ENCODE measurements around the gene SNAPIN.

Gene SNAPIN

DNA sequence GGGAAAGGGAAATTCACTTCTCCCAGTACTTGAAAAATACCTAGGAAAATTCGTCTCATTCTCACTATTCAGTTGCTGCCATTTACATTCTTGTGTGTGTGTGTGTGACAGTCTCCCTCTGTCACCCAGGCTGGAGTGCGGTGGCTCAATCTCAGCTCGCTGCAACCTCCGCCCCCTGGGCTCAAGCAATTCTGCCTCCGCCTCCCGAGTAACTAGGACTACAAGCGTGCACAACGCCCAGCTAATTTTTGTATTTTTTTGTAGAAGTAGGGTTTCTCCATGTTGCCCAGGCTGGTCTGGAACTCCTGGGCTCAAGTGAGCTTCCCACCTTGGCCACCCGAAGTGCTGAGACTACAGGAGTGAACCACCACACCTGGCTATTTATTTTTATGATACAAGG is 1.2 kb downstream of the SNAPIN start:
- peak overlapping the region; percentile 79; the same call in 1 of the 2 replicates for H3K9ac ChIP-seq (ENCODE audit: low read length)
- peaks cover 18% of the 10 kb centered on the region for H3K36me3 ChIP-seq (replicated peaks; ENCODE audit: insufficient read depth, low read length)
- H3K4me2 ChIP-seq (ENCODE audit: low read depth, low read length), result peak overlapping the region; percentile 83
- 0 out of 2 replicates have a peak, but pooled peaks cover 6% of the 10 kb centered on the region for H3K4me1 ChIP-seq (ENCODE audit: low read length)
- H3F3A ChIP-seq (ENCODE audit: insufficient read depth, low read length), result peaks cover 30% of the 10 kb centered on the region
- no peaks in the 10 kb centered on the region for H4K20me1 ChIP-seq (ENCODE audit: insufficient read depth, low read length)
- no peak for DNase-seq
- no peak overlapping the region for H2AFZ ChIP-seq (ENCODE audit: low read length)
- H3K27me3 ChIP-seq (replicated peaks; ENCODE audit: insufficient read depth, low read length), result no peaks in the 10 kb centered on the region
- no peaks in the 10 kb centered on the region for H3K9me3 ChIP-seq (replicated peaks; ENCODE audit: insufficient read depth, low read length)
- peaks cover 23% of the 10 kb centered on the region for H3K79me2 ChIP-seq (ENCODE audit: low read length)
- no peaks in the 10 kb centered on the region for H3K9me2 ChIP-seq (replicated peaks; ENCODE audit: insufficient read depth, low read length)
- H3K27ac ChIP-seq (ENCODE audit: low read length), result no peak overlapping the region
- TF ChIP-seq EZH2phosphoT487 (IDR thresholded peaks at IDR 0.05; ENCODE audit: low read length) (no peak), EZH2 (optimal IDR thresholded peaks at IDR 0.05; ENCODE audit: low read depth, low read length) (no peak)
- TF ChIP-seq, protein P1, sequence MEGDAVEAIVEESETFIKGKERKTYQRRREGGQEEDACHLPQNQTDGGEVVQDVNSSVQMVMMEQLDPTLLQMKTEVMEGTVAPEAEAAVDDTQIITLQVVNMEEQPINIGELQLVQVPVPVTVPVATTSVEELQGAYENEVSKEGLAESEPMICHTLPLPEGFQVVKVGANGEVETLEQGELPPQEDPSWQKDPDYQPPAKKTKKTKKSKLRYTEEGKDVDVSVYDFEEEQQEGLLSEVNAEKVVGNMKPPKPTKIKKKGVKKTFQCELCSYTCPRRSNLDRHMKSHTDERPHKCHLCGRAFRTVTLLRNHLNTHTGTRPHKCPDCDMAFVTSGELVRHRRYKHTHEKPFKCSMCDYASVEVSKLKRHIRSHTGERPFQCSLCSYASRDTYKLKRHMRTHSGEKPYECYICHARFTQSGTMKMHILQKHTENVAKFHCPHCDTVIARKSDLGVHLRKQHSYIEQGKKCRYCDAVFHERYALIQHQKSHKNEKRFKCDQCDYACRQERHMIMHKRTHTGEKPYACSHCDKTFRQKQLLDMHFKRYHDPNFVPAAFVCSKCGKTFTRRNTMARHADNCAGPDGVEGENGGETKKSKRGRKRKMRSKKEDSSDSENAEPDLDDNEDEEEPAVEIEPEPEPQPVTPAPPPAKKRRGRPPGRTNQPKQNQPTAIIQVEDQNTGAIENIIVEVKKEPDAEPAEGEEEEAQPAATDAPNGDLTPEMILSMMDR (IDR thresholded peaks at IDR 0.05; ENCODE audit: low read length), result no peak
- peak overlapping the region; percentile 82 for H3K4me3 ChIP-seq (ENCODE audit: low read length)

DNA sequence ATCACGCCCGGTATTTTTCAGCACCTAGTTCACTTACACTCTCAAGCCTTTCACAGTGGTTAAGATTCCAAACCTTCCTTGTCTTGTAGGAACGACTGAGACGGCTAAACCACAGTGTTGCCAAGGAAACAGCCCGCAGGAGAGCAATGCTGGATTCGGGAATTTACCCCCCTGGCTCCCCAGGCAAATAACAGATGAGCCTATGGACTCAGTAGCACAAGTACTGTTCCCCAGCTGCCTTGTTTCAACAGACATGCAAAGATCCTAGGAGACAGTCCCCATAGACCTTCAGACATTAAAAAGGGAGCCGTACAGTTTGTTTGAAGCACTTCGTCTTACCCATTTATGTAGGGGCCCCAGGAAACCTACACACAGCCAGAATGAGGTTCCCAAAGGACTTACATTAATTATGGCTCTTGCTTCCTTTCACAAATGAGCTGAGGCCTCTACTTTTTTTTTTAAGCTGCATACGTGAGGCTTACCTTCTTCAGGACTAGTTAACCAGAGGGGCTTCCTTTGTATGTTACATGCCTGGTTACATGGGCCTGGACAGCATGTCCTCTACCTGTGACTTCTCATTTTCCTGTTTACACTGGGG is 2.7 kb downstream of the SNAPIN start:
- peaks cover 40% of the 10 kb centered on the region for H3F3A ChIP-seq (ENCODE audit: insufficient read depth, low read length)
- no peak overlapping the region for H2AFZ ChIP-seq (ENCODE audit: low read length)
- no peak for DNase-seq
- H3K36me3 ChIP-seq (replicated peaks; ENCODE audit: insufficient read depth, low read length), result peaks cover 30% of the 10 kb centered on the region
- H3K9me2 ChIP-seq (replicated peaks; ENCODE audit: insufficient read depth, low read length), result no peaks in the 10 kb centered on the region
- H3K79me2 ChIP-seq (ENCODE audit: low read length), result peaks cover 26% of the 10 kb centered on the region
- no peak overlapping the region for H3K27ac ChIP-seq (ENCODE audit: low read length)
- no peak overlapping the region for H3K4me2 ChIP-seq (ENCODE audit: low read depth, low read length)
- no peak overlapping the region for H3K9ac ChIP-seq (ENCODE audit: low read length)
- no peaks in the 10 kb centered on the region for H3K9me3 ChIP-seq (replicated peaks; ENCODE audit: insufficient read depth, low read length)
- H3K4me1 ChIP-seq (ENCODE audit: low read length), result 0 out of 2 replicates have a peak, but pooled peaks cover 6% of the 10 kb centered on the region
- no peak for TF ChIP-seq EZH2 (optimal IDR thresholded peaks at IDR 0.05; ENCODE audit: low read depth, low read length)
- TF ChIP-seq, protein P1 (IDR thresholded peaks at IDR 0.05; ENCODE audit: low read length), result no peak
- TF ChIP-seq EZH2phosphoT487 (IDR thresholded peaks at IDR 0.05; ENCODE audit: low read length), result no peak
- no peak overlapping the region for H3K4me3 ChIP-seq (ENCODE audit: low read length)
- H4K20me1 ChIP-seq (ENCODE audit: insufficient read depth, low read length), result no peaks in the 10 kb centered on the region
- no peaks in the 10 kb centered on the region for H3K27me3 ChIP-seq (replicated peaks; ENCODE audit: insufficient read depth, low read length)

DNA sequence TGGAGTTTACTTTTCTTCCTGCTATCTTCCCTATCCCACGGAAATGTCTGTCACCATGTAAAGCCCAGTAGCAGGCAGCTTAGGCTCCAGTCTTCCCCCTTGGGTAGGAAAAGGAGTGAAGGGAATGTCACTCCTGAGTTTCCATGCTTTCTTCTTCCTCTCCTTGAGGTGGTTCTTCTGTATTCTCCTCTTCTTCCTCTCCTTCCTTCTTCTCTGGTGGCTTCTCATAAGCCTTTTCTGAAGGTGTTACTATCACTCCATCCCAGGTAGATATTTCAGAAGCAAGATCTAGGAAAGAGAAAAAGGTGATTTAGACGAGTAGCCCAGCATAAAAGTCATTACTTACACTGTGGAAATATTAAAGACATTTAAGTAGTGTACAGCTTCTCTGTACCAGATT is 3.8 kb downstream of the SNAPIN start:
- Histone ChIP-seq H3K4me3 (ENCODE audit: low read length) (no peak overlapping the region), H3F3A (ENCODE audit: insufficient read depth, low read length) (peaks cover 42% of the 10 kb centered on the region), H3K4me2 (ENCODE audit: low read depth, low read length) (no peak overlapping the region), H3K4me1 (ENCODE audit: low read length) (0 out of 2 replicates have a peak, but pooled peaks cover 6% of the 10 kb centered on the region), H3K9ac (ENCODE audit: low read length) (no peak overlapping the region), H3K9me2 (replicated peaks; ENCODE audit: insufficient read depth, low read length) (no peaks in the 10 kb centered on the region), H4K20me1 (ENCODE audit: insufficient read depth, low read length) (no peaks in the 10 kb centered on the region), H3K9me3 (replicated peaks; ENCODE audit: insufficient read depth, low read length) (no peaks in the 10 kb centered on the region), H2AFZ (ENCODE audit: low read length) (no peak overlapping the region), H3K79me2 (ENCODE audit: low read length) (peaks cover 35% of the 10 kb centered on the region), H3K27ac (ENCODE audit: low read length) (no peak overlapping the region), H3K36me3 (replicated peaks; ENCODE audit: insufficient read depth, low read length) (peaks cover 39% of the 10 kb centered on the region), H3K27me3 (replicated peaks; ENCODE audit: insufficient read depth, low read length) (no peaks in the 10 kb centered on the region)
- TF ChIP-seq, protein P1 (IDR thresholded peaks at IDR 0.05; ENCODE audit: low read length), result no peak
- TF ChIP-seq EZH2 (optimal IDR thresholded peaks at IDR 0.05; ENCODE audit: low read depth, low read length) (no peak), EZH2phosphoT487 (IDR thresholded peaks at IDR 0.05; ENCODE audit: low read length) (no peak)
- DNase-seq, result no peak

Data from MM.1S (cell line).